ENCODE measurements around the gene NPPA.

GRCh38 chr1:11893907-11894251 lies 46.3 kb upstream of the NPPA start:
- TF ChIP-seq EZH2 (IDR thresholded peaks at IDR 0.05) (no peak), POLR2AphosphoS5 (IDR thresholded peaks at IDR 0.05; ENCODE audit: borderline replicate concordance, low read depth, low read length) (no peak)

Measured in SK-N-MC (cell line).